GM15510 (cell line): ENCODE data around the gene MED15.

Source experiments
- POLR2A ChIP-seq: IDR thresholded peaks from 3 replicates; pipeline ENCODE4 v1.6.1; 2011; ENCODE audit warnings: borderline replicate concordance; ENCODE audit not compliant: insufficient read length; ENCODE audit errors: extremely low read depth

MED15 gene

DNA sequence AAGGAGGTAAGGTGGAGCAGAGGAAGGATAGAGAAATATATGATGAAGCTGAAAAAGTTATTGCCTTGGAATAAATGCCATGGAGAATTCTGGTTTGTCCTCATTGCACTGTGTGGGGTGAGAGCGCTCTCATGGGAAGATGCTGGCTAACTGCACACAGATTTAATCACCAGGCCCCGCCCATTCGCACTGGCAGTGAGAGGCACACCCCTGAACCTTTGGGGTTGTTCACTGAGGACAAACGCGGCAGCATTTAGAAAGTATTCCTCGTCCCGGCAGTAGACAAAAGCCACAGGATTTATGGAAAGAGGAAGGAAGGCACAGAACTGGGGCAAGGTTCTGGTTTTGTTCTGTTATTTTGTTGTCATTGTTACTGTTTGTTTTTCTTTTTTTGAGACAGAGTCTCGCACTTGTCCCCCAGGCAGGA is 70.2 kb downstream of the MED15 start:
- TF ChIP-seq POLR2A, result no peak

DNA sequence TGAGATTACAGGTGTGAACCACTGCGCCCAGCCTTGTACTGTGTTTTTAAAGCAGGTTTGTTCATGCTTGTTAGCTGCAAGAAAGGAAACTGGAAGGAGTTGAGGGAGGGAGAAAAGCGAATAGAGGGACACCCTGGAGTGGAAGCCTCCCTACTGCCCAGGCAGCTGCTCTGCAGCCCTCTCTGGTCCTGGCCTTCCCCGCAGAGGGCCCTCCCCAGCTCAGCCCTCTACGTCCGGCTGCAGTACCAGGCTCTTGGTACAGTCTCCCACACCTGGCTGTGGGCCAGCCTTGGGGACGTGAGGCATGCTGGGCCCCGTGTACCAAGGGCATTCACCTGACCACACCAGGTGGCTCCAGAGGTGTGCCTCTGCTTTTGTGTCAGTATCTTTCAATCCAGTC is 70.8 kb downstream of the MED15 start:
- TF ChIP-seq POLR2A, result no peak

DNA sequence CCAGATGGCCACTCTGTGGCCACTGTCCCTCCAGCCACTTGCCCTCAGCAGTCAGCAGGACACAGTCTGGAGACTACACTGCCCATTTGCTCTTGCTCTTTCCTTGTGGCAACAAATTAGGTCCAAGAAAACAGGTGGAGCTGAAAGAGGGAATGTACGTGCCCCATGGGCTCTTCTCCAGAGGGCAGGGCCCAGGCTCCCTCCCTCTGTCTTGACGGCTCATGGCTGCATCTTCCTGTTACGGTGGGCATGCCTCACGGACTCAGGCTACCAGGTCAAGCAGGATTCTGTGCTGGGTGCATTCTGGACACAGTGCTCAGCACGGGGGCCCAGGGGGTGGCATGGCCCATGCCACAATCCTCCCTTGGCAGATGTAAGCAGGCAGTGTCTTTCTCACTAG is 71.3 kb downstream of the MED15 start:
- TF ChIP-seq POLR2A, result no peak

DNA sequence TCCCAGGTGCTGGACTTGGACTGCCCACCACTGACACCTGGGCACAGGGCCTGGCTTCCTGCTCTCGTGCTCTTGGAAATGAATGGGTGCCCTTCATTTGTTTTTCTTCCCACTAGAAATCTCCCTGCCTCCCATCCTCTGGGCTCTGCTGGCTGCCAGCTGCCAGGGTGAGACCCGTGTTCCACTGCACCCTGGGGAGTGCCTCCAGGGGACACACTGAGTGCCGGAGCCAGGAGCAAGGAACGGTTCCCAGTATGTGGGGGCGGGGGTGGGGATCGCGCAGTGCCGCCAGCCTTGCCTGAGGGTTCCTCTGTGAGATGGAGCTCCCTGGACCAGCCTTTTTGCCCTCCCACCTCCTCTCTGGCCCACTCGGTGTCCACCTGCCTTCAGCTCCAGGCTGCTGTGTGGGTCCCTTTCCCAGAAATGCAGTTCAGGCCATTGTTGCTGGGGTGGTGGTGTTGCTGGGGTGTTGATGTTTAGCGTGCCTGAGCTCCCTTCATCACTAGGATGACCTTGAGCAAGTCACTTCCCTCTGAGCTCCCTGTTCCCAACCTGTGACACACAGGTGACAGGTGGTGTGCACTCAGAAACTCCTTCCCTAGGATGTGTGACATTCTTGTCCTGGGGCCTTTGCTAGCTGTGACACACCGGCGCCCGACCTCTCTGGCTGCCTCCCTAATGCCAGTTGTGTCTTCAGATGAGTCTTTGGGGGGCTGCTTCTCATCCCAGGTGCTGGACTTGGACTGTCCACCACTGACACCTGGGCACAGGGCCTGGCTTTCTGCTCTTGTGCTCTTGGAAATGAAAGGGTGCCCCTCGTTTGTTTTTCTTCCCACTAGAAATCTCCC is 72.1 kb downstream of the MED15 start:
- TF ChIP-seq POLR2A, result no peak

DNA sequence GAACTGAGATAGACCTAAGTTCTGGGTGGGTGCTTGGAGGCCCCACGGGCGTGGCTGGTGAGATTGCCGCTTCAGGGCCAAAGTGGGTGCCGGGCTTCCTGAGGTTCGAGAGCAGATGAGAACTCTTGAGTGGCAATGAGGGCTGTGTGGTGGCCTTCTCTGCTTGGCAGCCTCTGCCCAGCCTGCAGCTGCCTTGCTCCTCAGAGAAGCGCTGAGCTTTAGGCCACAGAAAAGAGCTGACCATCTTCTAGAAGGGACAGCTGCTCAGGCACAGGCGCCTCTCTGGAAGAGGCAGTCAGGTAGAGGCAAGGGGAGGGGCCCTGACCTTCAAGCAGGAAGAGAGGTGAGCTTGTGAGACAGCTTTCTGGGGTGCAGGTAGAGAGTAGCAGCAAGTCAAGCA is 72.8 kb downstream of the MED15 start:
- TF ChIP-seq POLR2A, result no peak

DNA sequence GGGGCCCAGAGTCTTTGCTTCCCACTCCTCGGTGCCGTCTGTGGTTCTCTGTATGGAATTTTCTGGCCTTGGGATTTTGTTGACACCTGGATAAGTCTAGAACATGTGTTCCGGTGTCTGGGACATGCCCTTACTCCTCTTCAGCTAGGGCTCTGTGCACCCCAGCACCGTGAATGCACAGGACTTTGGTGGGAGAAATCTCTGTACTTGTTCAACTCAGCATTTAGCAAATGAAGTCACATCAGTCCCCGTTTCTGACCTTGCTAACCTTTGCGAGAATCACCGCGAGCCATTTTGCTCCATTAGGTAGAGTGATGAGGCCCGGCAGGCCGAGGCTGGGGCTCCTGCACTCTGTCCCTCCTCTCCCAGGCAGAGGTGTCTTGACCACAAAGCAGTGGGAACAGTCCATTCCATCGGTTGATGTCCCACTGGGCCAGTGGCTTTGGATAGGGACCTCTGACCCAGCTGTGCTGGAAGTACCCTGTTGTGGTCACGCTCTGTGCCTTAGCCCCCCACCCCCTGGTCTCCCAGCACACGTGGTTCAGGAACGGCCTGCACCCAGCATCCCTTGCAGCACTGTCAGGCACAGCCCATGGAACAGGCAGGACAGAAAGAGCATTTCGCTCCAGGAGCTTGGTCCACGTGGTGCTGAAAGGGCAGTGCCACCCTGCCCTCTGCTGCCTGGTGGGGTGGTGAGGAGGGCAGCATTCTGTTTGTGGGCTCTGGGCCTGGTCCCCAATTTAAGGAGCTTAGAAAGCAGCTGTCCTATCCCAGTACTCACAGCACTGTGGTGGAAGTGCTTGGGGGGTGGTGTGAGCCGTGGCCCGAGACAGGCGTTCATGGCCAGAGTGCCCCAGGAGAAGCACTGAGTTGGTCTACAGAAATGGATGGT is 73.4 kb downstream of the MED15 start:
- TF ChIP-seq POLR2A, result no peak

DNA sequence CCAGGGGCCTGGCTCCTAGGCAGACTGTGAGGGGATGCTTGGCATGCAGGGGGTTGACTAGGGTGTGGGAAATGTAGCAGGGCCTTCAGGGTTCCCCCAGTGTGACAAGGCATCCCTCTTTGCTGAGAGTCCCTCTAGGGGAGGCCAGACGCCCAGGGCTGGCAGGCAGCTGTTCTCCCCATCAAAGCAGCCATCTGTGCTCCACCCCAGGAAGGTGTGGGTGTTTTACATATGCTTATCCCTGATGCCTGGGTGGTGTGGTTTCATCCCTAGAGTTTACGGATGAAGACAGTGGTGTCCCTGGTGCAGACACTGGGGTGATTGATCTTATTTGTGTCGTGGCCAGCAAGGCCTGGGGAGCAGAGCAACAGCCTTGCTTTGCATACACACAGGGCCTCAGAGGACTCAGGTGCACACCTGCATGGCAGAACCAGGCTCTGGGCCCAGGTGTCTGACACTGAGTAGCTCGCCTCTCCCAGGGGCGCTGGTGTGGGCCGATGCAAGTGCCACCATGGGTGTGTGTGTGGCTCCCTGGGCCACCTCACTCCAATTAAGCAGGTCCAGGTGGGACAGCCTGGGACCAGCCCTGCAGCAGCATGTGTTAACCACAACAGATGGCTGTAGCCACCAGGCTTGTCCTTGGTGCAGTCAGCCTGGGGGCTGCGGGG is 74.2 kb downstream of the MED15 start:
- TF ChIP-seq POLR2A, result no peak

DNA sequence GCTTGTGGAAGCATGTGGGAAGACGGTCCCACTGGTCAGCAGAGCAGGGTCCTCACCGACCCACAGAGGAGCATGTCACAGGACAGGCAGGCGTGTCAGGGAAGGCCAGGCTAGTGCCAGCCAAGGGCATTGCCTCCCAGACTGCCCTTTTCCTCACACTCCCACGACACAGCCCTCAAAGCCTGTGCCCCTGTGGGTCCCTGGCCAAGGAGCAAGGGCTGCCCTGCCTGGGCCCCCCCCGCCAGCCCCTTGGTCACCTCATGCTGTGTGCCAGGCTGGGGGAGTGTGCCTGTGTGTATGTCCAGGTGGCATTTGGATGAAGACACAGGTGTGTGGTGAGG is 74.7 kb downstream of the MED15 start:
- no peak for TF ChIP-seq POLR2A

DNA sequence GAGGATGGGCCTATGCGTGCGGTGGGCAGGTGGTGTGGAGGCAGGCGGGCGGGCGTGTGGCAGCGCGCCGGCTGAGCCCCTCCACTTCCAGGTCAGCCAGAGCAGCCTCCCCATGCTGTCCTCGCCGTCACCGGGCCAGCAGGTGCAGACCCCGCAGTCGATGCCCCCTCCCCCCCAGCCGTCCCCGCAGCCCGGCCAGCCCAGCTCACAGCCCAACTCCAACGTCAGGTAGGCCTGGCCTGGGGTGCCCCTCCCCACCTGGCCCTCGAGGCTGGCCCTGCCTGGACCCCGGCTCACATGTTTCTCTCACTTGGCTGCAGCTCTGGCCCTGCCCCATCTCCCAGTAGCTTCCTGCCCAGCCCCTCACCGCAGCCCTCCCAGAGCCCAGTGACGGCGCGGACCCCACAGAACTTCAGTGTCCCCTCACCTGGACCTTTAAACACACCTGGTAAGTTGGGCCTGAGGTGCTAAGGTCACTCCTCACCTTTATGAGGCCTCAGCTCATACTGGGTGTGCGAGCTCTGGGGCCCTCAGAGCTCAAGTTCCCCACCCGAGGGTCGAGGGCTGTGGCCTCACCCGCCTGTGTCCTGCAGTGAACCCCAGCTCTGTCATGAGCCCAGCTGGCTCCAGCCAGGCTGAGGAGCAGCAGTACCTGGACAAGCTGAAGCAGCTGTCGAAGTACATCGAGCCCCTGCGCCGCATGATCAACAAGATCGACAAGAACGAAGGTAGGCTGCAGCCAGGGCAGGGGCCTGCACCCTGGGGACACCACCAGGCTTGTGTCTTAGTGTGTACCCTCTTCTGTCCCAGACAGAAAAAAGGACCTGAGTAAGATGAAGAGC is 75.3 kb downstream of the MED15 start:
- TF ChIP-seq POLR2A, result no peak

DNA sequence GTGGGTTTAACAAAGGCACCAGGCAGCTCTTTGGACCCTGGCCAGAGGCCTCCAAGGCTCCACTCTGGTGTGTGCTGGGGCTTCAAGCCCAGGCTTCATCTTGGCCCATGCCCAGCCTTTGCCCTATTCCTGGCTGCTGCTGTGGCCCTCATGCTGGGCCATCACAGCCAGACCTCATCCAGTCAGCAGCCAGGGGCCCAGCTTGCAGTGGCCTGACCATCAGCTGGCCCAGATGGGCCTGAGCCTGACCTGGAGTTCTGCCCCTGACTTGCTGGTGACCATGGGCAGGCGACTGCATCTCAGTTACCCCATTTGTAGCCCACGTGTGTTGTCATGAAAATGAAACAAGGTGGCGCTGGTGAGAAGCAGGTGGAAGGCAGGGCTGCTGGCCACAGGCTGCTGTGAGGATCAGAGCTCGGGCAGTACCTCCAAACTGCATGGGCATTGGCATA is 76.1 kb downstream of the MED15 start:
- TF ChIP-seq POLR2A, result no peak

DNA sequence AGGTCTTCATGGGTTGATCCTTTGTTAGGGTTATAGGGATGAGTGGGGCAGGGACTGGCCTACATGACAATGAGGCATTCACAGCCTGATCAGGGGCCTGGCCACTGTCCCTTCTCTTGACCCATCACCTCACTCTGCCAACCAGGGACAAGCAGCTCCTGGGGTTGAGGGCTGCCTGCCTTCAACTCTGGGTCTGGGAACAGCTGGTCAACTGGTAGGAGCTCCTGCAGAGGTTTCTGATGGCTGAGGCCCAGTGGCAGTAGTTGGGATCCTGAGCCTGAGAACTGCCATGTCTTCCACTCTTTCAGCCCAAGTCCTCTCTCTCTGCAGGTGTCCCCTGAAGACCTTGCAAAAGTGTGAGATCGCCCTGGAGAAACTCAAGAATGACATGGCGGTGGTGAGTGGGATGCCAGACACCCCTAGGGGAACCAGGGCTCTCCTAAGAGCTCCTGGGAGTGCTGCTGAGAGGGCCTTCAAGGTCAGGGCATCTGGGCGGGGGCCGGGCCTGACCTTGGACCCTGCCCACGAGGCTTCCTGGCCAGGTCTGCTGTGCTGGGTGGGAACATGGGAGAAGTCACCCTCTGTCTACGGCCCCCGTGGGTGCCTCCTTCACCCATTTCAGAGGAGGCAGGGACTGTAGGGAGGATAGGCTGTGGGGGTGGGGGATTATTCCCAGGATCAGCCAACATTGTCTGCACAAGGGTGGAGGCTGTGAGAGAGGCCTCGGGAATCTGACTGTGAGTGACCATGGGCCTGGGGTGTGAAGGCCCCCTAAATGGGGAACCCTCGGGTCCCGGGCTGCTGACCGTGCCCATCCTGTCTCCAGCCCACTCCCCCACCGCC is 76.8 kb downstream of the MED15 start:
- no peak for TF ChIP-seq POLR2A

DNA sequence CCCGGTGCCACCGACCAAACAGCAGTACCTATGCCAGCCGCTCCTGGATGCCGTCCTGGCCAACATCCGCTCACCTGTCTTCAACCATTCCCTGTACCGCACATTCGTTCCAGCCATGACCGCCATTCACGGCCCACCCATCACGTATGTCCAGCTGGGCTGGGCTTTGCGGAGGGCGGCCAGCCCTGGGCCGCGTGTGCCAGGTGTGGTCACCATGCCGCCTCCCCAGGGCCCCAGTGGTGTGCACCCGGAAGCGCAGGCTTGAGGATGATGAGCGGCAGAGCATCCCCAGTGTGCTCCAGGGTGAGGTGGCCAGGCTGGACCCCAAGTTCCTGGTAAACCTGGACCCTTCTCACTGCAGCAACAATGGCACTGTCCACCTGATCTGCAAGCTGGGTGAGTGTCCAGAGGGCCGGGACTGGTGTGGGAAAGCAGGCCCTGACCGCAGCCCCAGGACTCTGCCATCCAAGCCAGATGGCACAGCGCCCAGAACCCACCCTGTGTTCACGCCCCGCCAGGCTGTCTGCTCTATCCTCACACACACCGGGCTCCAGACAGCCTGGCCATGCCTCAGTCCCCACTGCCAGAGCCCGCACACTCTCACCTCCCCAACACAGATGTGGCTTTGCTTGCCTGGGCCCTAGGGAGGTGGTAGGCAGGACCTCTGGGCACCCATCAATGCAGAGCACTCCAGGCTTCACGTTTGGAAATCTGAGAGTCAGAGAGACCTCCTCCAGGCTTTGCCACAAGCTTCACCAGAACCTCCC is 77.6 kb downstream of the MED15 start:
- no peak for TF ChIP-seq POLR2A

DNA sequence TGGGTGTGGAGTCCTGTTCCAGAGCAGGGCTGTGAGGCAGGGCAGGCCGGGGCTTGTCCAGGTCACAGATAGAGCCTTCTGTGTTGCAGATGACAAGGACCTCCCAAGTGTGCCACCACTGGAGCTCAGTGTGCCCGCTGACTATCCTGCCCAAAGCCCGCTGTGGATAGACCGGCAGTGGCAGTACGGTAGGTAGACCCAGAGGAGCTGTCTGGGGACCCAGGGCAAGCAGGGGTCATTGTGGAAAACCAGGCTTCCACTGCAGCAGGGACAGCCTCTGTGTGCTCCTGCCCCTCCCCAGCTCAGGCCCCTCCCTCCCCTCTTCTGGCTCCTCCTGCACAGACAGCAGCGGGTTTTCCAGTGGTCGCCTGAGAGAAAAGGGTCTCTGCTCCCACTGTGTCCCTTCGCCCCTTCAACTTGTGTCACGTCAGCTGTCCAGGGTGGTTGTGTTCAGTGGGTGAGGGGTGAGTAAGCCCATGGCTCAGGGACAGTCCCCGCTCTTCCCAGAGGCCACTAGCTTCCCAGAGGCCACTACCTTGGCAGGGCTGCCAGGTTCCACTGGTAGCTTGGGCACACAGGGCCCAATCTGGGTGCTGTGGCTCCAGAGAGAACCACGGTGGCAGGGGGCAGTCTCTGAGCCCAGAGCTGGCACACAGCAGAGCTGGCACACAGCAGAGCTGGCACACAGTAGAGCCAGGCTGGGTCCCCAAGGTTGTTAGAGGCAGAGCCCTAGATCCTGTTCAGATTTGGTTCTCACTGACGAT is 78.4 kb downstream of the MED15 start:
- no peak for TF ChIP-seq POLR2A

DNA sequence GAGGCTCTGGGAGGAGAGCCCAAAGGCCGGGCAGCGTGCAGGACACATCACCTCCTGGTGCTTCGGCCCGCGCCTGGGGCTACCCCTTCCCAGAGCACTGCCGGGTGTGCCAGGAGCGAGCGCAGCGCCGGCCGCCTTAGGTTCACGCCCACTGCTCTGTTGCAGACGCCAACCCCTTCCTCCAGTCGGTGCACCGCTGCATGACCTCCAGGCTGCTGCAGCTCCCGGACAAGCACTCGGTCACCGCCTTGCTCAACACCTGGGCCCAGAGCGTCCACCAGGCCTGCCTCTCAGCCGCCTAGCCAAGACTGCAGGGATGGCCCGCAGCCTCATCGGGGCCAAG is 79.0 kb downstream of the MED15 start:
- TF ChIP-seq POLR2A, result no peak
